Aorta (tissue), 5 donors: ENCODE measurements around the gene ZSWIM7. TPM values are rescaled to one million over a fixed set of nuclear protein-coding genes. Genes with fewer than 3 reads are reported as not detected.

Source experiments
- ATAC-seq: fragments of 200-7000 bp; cut with Tn5 transposase; one replicate; pipeline ENCODE4 v1.9.1; 2022; ENCODE audit warnings: moderate library complexity; ENCODE audit not compliant: low FRiP score
- DNase-seq, 2 donors: peaks; one replicate each; pipeline ENCODE4 v3.0.0-alpha.2; 2020
- H3K27ac ChIP-seq, 2 donors: one replicate each; pipeline ENCODE4 v1.5.1; 2013; ENCODE audit warnings: low read length in 2 of 2, mild to moderate bottlenecking in 2 of 2, moderate library complexity in 2 of 2, control low read depth in 1 of 2, inconsistent platforms in 1 of 2, low read depth in 1 of 2
- H3K27me3 ChIP-seq, 2 donors: one replicate each; pipeline ENCODE4 v1.6.1; 2013; ENCODE audit warnings: control low read depth in 1 of 2, low read length in 1 of 2, mild to moderate bottlenecking in 1 of 2, moderate library complexity in 1 of 2; ENCODE audit not compliant: insufficient read depth in 2 of 2, control insufficient read depth in 1 of 2
- H3K36me3 ChIP-seq, 2 donors: one replicate each; pipeline ENCODE4 v1.6.1; 2013; ENCODE audit warnings: control low read depth in 1 of 2, low read length in 1 of 2, mild to moderate bottlenecking in 1 of 2; ENCODE audit not compliant: insufficient read depth in 2 of 2, control insufficient read depth in 1 of 2
- H3K4me1 ChIP-seq, 2 donors: one replicate each; pipeline ENCODE4 v1.6.1; 2013; ENCODE audit warnings: low read length in 2 of 2, control low read depth in 1 of 2, mild to moderate bottlenecking in 1 of 2, moderate library complexity in 1 of 2; ENCODE audit not compliant: insufficient read depth in 2 of 2, control insufficient read depth in 1 of 2
- H3K4me3 ChIP-seq, 2 donors: one replicate each; pipeline ENCODE4 v1.5.1; 2013; ENCODE audit warnings: low read length in 2 of 2, control low read depth in 1 of 2, mild to moderate bottlenecking in 1 of 2
- H3K9me3 ChIP-seq: one replicate; pipeline ENCODE4 v1.6.1; 2013; ENCODE audit warnings: mild to moderate bottlenecking, low read length; ENCODE audit not compliant: control insufficient read depth
- WGBS, 2 donors: extraction: QIAGEN DNeasy Blood & Tissue Kit; methylation state at CpG; one replicate each; pipeline ENCODE4 v1.1.7; 2013; 5-methylcytosine and 5-hydroxymethylcytosine counted together
- intact Hi-C, 2 donors: fragments of 100-400 bp; cut with DNase I; formaldehyde crosslinking; loops; one replicate each; pipeline versions ENCODE4 v1.14.2 to v1.15.0; 2022
- polyA plus RNA-seq, 2 donors: library from polyadenylated mRNA; stranded (reverse); fragments of 200-250 nt; gene quantifications; one replicate each; pipeline ENCODE4 v1.2.3, GENCODE V29; 2013
- total RNA-seq, 2 donors: library from RNA; stranded (reverse); fragmentation: NEBNext Ultra II Directional; extraction: Animal tissue kit (Norgen Biotek cat#: 25700); gene quantifications; one replicate each; pipeline ENCODE4 v1.2.1, GENCODE V29; 2021
- donor health status: healthy with polysubstance abuse.
- donor health status: Bipolar disorder and iron deficiency.
- donor health status: DM: no; HTN: no; CAD: no.
- donor health status: DM: no; HTN: no; CAD: no.
- donor health status: DM: yes; HTN: yes; CAD: no.

ZSWIM7 gene
- total and polyA plus RNA-seq, 4 donors, result 14.6 to 38.1 (median 22.4) TPM

GRCh38 chr17:15931394-15931793, 68.1 kb downstream of the ZSWIM7 start:
- H3K4me1 ChIP-seq, result no peaks in the 10 kb centered on the region
- ATAC-seq, result no peak
- H3K36me3 ChIP-seq, result no peaks in the 10 kb centered on the region
- H3K27ac ChIP-seq, result no peak overlapping the region
- no peaks in the 10 kb centered on the region for H3K27me3 ChIP-seq
- intact Hi-C loops, result no loop called here
- no peak overlapping the region for H3K4me3 ChIP-seq
- H3K9me3 ChIP-seq, result no peaks in the 10 kb centered on the region
- peak in 1 of 2 donors; percentile 13 for DNase-seq

- H3K4me3 ChIP-seq, result no peak overlapping the region
- intact Hi-C loops, result no loop called here
- ATAC-seq, result no peak
- no peak overlapping the region for H3K27ac ChIP-seq
- WGBS, 2 donors, result 66 to 67% methylated on average over 6 of the region's 6 CpGs
- H3K27me3 ChIP-seq, result no peaks in the 10 kb centered on the region
- no peaks in the 10 kb centered on the region for H3K36me3 ChIP-seq
- DNase-seq, result no peak
- no peaks in the 10 kb centered on the region for H3K4me1 ChIP-seq
- no peaks in the 10 kb centered on the region for H3K9me3 ChIP-seq
Measured at GRCh38 chr17:15930426-15930825, 69.1 kb downstream of the ZSWIM7 start.

GRCh38 chr17:15929941-15930340, 69.6 kb downstream of the ZSWIM7 start:
- H3K36me3 ChIP-seq, result no peaks in the 10 kb centered on the region
- H3K4me1 ChIP-seq, result no peaks in the 10 kb centered on the region
- WGBS, 2 donors, result 71 to 76% methylated on average over 4 of the region's 4 CpGs
- no peak overlapping the region for H3K4me3 ChIP-seq
- H3K27ac ChIP-seq, result no peak overlapping the region
- intact Hi-C loops, result no loop called here
- ATAC-seq (no peak), DNase-seq (peak in 1 of 2 donors; percentile 59)
- no peaks in the 10 kb centered on the region for H3K27me3 ChIP-seq
- no peaks in the 10 kb centered on the region for H3K9me3 ChIP-seq

- H3K36me3 ChIP-seq, result no peaks in the 10 kb centered on the region
- H3K9me3 ChIP-seq, result no peaks in the 10 kb centered on the region
- intact Hi-C loops, result no loop called here
- H3K4me1 ChIP-seq, result no peaks in the 10 kb centered on the region
- no peak overlapping the region for H3K27ac ChIP-seq
- H3K27me3 ChIP-seq, result no peaks in the 10 kb centered on the region
- WGBS, 2 donors, result 42 to 43% methylated on average over 9 of the region's 9 CpGs
- DNase-seq (peak in 1 of 2 donors; percentile 40), ATAC-seq (no peak)
- H3K4me3 ChIP-seq, result no peak overlapping the region
Measured at GRCh38 chr17:15928286-15928785, 71.2 kb downstream of the ZSWIM7 start.

Other genes starting within 250 kb of the ZSWIM7 start
- 1 to 10 TPM in 1 of 2 donors, under 1 TPM in 1; 0.71 to 1.2 TPM for gene ADORA2B, start 54.6 kb downstream of the ZSWIM7 start, total RNA-seq
- under 1 TPM in 1 of 2 donors, not detected in 1; 0.63 TPM for gene ADORA2B, start 54.6 kb downstream of the ZSWIM7 start, polyA plus RNA-seq
- 10 to 100 TPM; 25.9 to 32.4 TPM for gene TTC19, start 120 bp upstream of the ZSWIM7 start, total RNA-seq
- 10 to 100 TPM; 12.4 to 18.3 TPM for gene TTC19, start 120 bp upstream of the ZSWIM7 start, polyA plus RNA-seq
- 100 to 1,000 TPM; 134 to 144 TPM for gene NCOR1, start 215.8 kb upstream of the ZSWIM7 start, total RNA-seq
- 100 to 1,000 TPM; 147 to 323 TPM for gene NCOR1, start 215.8 kb upstream of the ZSWIM7 start, polyA plus RNA-seq
- 10 to 100 TPM; 53.3 to 53.4 TPM for gene PIGL, start 217.5 kb upstream of the ZSWIM7 start, total RNA-seq
- gene PIGL, start 217.5 kb upstream of the ZSWIM7 start, polyA plus RNA-seq, result 10 to 100 TPM in 1 of 2 donors, not detected in 1; 36.1 TPM